GM21528 (cell line): ENCODE results near the gene LMNTD1.
"Not testable (repeated sequence)": the region's sequence is repeated elsewhere in the genome, so short reads cannot be mapped to it uniquely, and the experiment has no call there.

Experiments
- ATAC-seq: cut with Tn5 transposase; IDR thresholded peaks from one replicate; pipeline ENCODE4 v1.9.1; 2021; ENCODE audit warnings: mild to moderate bottlenecking, moderate library complexity; ENCODE audit not compliant: unreplicated experiment, low FRiP score

The LMNTD1 gene

DNA sequence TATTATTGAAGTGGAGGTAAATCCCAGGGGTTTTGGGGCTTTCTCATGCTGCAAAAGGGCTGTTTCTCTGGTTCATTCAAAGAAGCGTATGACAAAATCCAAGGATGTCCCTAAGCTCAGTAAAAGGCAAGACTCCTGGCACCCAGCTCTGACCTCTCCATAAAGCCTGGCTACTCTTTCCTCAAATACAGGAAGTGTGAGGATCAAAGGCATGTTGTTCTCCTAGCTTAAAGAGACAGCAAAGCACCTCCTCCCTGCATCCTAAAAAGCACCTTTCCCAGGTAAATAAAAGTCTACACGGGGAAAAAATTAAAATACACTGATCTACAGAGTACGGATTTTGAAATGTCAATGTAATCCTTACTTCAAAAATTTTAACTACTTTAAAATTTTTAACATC, 118.6 kb downstream of the LMNTD1 start:
- no peak for ATAC-seq

DNA sequence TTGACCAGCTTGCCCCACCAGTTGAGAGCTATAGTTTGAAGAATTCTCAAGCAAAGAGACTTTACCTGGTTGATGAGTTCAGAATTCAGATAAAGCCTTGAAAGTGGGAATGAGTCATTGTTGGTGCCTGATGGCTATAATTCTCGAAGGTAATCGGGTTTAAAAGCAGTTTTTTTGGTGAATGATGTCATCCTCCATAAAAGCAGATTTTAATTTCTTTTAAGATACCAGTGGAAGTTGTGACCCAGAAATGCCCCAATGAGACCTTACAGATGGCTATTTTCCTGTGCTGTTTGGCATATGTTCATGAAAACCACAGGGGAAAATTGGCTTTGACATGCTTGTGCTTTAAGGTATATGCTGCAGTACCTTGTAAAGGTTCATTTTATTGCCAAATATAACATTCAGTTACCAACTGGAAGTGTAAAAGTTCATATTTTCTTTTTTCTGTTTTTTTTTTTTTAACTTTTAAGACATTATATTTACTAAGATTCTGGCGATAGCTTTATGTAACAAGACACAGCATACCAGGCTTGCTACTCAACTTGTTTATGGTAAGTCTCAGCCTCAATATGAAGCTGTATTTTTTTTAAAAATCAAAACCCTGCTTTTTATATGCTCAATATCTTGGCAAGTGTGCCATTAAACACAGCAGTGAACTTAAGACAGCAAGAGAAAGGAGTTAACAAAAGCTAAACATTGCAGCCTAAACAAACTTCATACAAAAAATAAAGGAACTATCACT, 119.3 kb downstream of the LMNTD1 start:
- ATAC-seq = no peak

DNA sequence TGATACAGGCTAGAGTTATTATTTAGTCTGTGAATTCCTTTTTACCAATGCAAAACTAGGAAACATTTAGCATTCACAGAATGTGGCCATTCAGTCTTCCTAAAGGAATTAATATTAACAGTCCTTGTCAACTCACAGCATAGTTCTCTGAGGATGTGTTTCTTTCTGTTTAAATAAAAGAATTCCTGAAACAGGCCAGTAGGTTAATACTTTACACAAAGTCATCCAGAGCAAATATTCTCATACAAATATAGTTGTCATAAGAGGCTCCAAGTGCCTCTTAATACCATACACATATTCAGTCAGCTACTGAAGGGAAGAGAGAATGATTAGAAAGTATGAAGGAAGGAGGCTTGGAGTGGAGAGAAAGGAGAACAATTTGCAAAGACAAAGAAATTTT, 120.1 kb downstream of the LMNTD1 start:
- ATAC-seq = no peak

DNA sequence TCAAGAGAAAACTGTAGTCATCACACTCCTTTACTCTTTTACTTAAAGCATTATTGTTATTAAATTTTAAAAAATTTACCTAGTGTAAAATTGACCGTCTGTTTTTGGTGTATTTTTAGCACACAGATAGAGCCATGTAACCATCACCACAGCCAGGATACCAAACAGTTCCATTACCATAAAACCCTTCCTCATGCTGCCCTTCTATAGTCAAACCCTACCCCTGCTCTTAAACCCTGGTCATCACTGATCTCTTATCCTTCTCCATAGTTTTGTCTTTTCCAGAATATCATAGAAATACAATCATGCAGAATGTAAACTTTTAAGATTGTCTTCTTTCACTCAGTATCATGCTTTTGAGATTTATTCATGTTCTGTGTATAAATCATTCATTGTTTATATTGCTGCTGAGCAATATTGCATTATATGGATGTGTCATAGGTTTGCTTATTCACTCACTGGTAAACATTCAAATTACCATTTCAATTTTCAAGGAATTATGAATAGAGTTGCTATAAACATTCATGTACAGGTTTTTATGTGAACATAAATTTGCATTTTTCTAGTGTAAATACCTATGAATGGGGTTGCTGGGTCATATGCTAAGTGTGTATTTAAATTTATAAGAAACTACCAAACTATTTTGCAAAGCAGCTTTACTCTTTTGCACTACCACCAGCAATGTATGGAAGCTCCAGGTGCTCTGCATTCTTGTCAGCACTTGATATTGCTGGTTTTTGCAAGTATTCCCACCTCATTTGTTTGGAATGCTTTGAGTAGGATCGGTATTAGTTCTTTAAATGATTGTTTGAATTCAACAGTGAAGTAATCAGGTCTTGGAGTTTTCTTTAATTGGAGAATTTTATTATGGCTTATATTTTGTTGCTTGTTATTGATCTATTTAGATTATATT, 125.5 kb downstream of the LMNTD1 start:
- no peak for ATAC-seq

DNA sequence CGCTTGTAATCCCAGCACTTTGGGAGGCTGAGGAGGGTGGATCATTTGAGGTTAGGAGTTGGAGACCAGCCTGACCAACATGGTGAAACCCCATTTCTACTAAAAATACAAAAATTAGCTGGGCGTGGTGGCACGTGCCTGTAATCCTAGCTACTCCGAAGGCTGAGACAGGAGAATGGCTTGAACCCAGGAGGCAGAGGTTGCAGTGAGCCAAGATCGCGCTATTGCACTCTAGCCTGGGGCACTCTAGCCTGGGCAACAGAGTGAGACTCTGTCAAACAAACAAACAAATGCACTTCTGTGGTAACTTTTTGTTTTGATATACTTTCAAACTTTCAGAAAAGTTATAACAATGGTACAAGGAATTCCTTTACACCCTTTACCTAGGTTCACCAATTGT, 126.3 kb downstream of the LMNTD1 start:
- ATAC-seq = not testable (repeated sequence)
